Measurements from ENCODE around the gene SLC39A11.

The SLC39A11 gene

DNA sequence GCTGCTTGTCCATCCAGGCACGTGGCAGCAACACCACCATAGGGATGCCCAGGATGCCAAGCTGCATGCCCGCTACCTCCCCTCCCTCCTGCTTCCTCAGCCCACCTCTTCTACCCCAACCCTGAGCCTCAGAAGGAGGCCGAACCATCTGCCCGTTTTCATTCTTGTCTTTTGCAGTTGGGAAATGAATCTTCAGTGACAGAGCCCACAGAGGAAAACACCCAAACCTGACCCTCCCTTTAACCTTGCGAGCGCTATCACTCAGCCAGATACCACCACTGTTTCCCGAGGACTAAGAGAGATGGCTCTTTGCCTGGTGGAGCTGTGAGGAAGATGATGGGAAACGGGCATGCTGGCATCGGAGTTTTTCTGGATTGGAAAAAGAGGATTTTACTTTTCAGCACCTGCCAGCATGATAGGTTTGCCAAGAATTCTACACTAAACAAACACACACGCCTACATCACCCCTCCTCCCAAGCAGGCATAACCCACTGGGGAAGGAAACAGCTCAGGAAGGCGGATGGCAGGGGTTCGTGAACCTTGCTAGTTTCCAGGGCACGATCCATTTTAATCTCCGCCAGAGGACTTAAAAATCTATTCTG lies 457.4 kb downstream of the SLC39A11 start:
- no peak for DNase-seq

DNA sequence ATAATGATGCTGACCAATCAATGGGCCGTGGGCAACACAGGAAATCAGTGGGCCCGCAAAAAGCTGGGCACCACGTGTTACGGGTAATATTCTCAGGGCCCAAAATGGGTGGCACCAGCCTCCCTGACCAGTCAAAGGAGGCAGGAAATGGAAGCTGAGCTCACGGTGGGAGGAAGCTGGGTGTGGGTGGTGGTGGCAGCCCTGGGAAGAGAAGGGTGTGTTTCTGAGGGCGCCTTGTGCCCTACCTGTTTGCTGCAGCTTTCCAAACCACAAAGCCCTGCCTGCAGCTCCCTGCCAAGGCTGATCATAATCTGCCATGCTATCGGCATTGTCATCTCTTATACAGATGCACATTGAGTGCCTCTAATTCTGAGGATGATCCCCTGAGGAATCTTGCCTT lies 457.9 kb downstream of the SLC39A11 start:
- DNase-seq: no peak

DNA sequence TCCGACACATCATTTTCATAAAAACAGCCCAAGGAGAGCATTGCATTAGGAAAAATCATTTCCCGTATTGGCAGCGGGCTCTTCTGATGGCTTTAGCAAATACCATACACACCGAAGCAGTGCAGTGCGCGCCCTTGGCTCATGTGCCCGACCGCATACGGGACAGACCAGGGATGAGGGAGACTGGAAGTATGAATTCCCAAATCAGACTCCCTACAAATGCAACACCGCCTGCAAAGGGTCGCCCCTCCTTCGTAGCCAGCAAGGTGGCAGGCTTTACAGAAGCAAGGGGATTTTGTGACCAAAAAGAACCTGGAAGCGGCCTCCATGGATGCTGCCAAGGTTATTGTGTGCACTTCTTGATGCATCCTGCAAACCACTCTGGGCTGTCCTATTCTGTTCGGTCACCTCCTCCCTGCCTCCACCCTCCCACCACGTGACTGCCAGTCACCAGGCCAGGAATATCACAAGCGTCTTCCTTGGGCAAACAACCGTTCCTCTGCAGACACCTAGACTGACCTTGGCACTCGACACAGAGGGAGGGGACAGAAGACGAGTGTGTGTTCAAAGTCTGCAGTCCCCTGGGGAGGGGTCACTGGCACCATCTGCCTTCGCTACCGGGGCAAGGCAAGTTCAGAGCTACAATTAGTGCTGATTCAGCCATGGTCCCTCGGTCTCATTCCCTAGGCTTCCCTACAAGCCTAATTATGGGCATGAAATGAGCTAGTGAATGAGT lies 460.4 kb downstream of the SLC39A11 start:
- DNase-seq: no peak

DNA sequence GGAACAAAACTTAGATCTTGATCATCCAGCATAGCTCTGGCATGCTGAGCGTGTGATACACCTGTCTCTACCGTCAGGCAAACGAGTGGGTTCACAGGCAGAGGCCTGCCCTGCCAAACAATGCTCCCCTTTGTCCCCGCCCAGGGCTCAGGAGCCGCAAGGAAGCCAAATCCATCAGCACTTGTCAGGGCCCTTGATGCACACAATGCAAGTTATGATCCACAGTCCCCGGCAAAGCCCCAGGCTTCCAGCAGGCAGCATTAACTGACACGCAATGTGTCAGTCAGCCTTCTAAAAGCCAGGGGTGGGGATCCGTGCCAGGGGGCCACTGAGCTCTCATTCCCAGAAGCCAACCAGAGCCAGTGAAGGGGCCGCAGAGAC lies 460.9 kb downstream of the SLC39A11 start:
- DNase-seq: no peak

GRCh38 chr17:72624652-72625051 lies 467.8 kb downstream of the SLC39A11 start:
- no peak for DNase-seq

- DNase-seq: no peak
Measured at GRCh38 chr17:72624226-72624625, 468.3 kb downstream of the SLC39A11 start.

DNA sequence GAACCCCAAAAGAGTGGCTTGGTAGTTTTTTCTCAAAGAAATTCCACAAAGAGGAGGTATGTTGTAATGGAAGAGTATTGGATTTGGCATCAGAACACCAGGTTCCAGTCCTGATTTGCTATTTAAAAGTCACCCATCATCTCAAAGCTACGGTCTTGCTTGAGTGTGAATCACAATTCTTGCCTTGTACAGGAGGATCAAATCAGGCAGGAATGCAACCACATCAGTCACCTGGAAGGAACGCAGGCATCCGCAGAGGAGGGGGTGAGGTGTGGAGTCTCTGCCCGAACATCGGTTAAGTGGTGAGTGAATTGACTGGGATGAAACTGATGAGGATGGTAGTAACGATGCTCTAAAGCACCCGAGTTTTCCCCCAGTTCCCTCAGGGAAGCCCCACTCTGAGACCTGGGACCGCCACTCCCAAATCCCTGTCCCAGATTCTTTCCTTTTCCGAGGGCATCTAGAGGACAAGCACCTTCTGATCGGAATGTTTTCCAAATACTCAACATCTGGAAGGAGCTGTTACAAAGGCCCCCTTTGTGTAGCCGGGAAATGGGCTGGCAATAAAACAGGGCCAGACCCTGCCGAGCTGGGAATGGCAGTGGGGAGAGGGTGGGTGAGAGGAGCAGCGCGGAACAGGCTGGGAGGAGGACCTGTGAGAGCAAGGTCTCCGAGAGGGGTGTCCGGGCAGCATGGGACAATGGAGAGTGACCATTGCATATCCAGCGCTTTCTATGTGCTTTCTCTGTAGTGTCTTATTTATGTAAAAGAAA lies 469.6 kb downstream of the SLC39A11 start:
- DNase-seq: no peak

DNA sequence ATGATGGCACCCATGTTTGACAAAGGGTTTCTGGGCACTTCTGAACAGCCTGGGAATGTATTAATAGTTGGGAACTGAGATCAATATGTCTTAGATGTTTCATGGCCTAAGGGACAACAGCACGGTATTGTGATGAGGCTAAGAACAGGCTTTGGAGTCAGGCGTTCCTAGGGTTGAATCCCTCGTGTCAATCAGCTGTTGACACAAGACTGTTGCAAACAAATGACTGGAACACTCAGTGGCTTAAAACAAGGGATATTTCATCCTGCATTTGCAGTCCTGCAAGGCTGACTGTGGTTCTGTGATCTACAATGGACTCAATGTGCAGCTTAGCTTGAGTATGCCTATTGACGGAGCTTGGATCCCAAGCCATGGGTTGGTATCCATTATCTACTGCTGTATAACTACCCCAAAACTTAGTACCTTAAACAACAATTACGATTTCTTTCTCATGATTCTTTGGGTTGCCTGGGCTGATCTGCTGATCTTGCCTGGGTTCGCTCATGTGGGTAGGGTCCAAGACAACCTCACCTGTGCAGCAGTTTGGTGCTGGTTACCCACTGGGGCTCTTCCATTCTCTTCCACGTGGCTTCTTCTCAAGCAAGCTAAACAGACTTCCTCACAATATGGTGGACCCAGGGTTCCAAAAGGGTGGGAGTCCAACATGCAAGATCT lies 472.4 kb downstream of the SLC39A11 start:
- no peak for DNase-seq

DNA sequence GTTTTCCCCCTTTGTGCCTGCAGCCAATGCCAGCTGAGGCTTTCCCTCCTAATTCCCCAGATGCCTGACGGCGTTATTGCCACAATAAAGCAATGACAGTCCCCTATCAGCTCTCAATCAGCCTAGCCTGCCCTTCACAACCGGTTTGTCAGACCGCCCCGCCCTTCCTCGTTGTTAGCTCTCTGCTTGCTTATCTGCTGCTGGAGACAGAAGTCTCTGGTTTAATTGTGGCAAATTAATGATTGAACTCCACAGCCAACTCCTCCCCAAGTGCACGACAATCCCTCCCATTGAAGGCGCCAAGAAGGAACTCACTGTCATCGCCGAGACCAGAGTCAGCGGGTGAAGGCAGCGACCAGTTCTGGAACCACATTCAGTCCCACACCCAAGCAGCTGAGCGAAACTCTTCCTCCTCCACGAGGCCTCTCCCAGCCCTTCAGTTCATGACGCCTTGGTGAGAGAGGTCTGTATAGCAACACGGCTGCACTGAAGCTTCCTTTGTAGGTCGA lies 474.4 kb downstream of the SLC39A11 start:
- no peak for DNase-seq

DNA sequence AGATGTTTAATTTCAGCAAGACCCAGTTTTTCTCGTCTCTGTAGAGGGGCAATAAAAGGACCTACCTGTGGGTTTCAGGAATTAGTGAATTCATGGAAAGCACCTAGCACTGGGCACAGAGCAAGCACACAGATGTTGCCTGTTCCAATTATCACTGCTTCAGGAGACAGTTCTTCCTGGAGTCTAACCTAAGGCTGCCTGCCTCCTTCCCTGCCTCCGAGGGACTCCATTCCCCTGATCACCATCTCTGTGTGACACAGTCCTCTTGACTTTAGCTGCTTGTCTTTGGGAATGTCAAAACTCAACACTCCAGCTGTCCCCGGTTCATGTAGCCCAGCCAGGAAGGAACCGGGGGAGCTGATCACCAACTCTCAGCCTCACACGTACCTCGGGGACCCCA lies 474.9 kb downstream of the SLC39A11 start:
- DNase-seq: no peak

- no peak for DNase-seq
Measured at GRCh38 chr17:72616447-72616846, 476.0 kb downstream of the SLC39A11 start.

- DNase-seq: no peak
Measured at GRCh38 chr17:72615627-72615991, 476.9 kb downstream of the SLC39A11 start.

DNA sequence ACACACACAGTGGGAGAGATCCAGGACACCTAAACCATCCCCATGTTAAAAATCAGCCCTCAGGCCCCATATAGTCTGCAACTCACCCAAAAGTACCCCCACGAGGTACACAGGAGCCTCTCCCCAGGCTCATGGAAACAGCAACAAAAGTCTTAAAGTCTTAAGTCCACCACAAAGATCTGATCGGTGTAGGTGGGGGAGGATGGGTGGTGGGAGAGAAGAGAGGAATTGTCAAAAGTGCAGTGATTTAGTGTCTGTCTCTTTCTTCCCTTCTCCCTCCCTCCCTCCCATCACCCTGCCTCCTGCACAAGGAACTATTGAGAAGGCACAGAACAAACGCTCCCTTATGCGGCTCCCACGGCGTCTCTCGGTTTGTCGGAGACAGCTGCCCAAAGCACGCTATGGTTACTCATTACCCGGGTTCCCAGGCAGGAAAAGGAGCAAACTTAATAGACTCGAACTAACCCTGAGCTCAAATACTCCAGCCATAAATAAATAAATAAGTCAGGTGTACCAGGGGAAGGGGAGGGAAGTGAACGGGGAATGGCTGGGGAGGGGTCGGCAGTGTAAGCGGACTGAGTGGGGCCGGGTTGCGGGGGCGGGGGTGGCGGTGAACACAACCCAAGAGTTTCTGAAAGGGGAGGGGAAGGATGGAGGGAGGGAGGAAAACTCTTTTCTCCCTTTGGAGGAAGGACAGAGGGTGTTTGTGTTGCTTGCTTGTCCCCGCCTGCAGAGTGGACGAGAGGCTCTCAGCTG lies 477.4 kb downstream of the SLC39A11 start:
- DNase-seq: no peak

GRCh38 chr17:72614476-72614870 lies 478.0 kb downstream of the SLC39A11 start:
- DNase-seq: no peak

- DNase-seq: no peak
Measured at GRCh38 chr17:72613806-72614292, 478.6 kb downstream of the SLC39A11 start.

- no peak for DNase-seq
Measured at GRCh38 chr17:72613396-72613795, 479.1 kb downstream of the SLC39A11 start.

GRCh38 chr17:72611172-72611571 lies 481.3 kb downstream of the SLC39A11 start:
- no peak for DNase-seq

DNA sequence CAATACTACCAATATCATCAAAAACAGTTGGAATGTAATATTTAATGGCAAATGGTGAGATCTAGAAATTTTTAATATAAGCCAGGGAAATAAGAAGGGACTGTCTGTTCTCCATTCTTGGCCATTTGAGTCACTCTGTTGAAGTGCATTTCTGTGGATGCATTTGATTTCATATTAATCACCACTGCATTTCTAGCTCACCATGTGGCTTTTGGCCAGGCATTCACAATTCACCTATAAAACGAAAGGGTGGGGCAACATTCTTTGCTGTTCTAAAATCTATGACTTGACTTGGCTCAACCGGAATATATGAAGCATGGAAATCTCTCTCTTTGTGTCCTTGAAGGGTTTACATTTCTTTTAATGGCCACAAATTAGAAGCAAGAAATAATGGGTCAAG lies 483.0 kb downstream of the SLC39A11 start:
- DNase-seq: no peak

DNA sequence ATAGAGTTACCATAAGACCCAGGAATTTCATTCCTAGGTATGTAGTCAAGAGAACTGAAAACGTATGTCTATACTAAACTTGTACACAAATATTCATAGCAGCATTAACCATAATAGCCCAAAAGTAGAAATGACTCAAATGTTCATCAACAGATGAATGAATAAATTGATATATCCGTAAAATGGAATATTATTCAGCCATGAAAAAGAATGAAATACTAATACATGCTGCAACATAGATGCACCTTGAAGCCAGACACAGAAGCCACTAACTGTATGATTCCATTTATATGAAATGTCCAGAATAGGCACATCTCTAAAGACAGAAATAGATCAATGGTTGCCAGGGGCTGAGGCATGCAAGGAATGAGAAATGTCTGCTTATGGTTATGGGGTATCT lies 484.1 kb downstream of the SLC39A11 start:
- no peak for DNase-seq

GRCh38 chr17:72606656-72607055 lies 485.8 kb downstream of the SLC39A11 start:
- no peak for DNase-seq

DNA sequence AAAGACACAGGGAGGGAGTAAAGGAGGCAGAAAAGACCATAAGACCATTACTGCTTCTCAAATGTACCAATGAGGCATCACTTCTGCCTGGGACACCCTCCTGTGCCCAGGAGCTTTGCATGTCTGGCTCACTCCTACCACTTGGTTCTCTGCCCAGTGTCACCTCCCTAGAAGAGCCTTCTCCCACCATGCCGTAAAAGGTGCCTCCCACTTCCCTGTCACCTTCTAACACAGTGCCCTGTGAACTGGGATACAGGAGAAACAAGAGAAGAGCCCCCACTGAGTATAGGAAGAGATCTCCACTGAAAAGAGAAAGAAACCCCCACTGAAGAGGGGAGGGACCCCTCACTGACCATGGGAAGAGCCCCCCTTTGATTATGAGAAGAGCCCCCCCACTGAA lies 486.9 kb downstream of the SLC39A11 start:
- DNase-seq: no peak

- DNase-seq: no peak
Measured at GRCh38 chr17:72604518-72604917, 488.0 kb downstream of the SLC39A11 start.
